SHP77 (cell line): Measurements from ENCODE around the gene FGFR4.

Experiments
- DNase-seq, 2 experiments: peaks; one replicate each; lab custom pipeline; 2025; lab: John Stamatoyannopoulos, UW

FGFR4 gene

GRCh38 chr5:177132136-177133095 is 45.7 kb downstream of the FGFR4 start:
- no peak for DNase-seq

- no peak for DNase-seq
Observed at GRCh38 chr5:177133096-177133852, 46.6 kb downstream of the FGFR4 start, which contains the start of gene NSD1. Gene NSD1, plus strand, starts transcription at chr5:177133773. Its CDS starts 1,331 bp downstream, at chr5:177135104.

- DNase-seq, result no peak
Observed at GRCh38 chr5:177133853-177134696, 47.4 kb downstream of the FGFR4 start.

- no peak for DNase-seq
Observed at GRCh38 chr5:177134697-177135225, 48.0 kb downstream of the FGFR4 start.

- DNase-seq, result no peak
Observed at GRCh38 chr5:177140312-177140711, 53.6 kb downstream of the FGFR4 start.

- no peak for DNase-seq
Observed at GRCh38 chr5:177141496-177141895, 54.8 kb downstream of the FGFR4 start.

- no peak for DNase-seq
Observed at GRCh38 chr5:177142098-177142611, 55.4 kb downstream of the FGFR4 start.

- DNase-seq, result no peak
Observed at GRCh38 chr5:177142778-177143177, 56.1 kb downstream of the FGFR4 start.

- no peak for DNase-seq
Observed at GRCh38 chr5:177146891-177147638, 60.4 kb downstream of the FGFR4 start.
